ENCODE data around the gene MLN.

DNA sequence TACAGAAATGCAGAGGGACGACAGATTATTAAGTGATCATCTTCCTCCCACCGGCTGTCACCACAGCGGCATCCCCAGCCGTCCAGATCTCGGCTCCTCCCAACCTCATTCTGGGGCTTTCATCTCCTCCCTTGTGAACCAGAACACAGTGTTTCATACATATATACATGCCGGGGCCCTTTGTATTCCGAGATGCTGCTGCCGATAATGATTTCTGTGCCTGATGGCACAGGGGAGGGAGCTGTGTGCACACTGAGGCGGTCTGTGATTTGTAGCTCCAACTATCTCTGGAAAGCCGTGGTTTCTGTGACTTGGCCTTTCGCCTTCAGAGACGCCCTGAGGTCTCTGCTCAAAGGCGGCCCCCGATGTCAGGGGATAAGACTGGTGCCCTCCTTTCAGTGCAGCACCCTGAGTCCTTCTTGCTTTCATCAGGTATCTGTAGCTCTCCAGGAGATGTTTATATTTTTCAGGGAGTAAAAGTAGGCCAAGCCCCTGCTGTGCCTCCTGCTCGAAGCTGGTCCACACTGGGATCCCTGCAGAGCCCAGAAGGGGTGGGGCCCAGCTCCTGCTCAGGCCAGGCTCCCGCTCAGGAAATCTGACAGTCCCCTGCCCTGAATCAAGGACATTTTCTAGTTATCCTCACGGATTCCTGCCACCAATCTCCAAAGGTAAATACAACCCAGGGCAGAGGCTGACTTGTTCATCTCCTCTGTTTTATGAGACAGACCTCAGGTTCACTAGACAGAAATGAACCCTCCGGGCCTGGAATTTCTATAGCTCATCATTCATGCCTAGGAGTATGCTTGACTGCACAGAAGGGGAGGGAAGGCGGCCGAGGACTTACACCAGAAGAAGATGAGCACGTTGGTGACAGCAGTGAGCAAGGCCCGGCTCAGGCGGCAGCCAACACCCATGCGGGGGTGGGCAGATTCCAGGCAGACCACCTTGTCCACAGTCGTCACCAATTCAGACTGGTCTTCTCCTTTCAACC, 26.1 kb downstream of the MLN start:
- TF ChIP-seq CTCF (conservative IDR thresholded peaks at IDR 0.05) (no peak), ZFX (IDR thresholded peaks at IDR 0.05) (no peak)
